ENCODE measurements around the gene GSC. TPM values are rescaled to one million over a fixed set of nuclear protein-coding genes. Genes with fewer than 3 reads are reported as not detected.
A peak's percentile ranks its signal among the peaks of the same experiment; 100 is the strongest.

The GSC gene
- total and polyA plus RNA-seq, 2 experiments from 2014 or later, result 0.27 to 0.97 TPM

- peaks cover 70% of the 10 kb centered on the region for H3K4me1 ChIP-seq (ENCODE audit: insufficient read depth)
- H3K79me2 ChIP-seq (replicated peaks; ENCODE audit: insufficient read depth), result no peaks in the 10 kb centered on the region
- TF ChIP-seq ZNF462 (CRISPR knock-in tag; IDR thresholded peaks at IDR 0.05) (no peak), CREB1 (CRISPR knock-in tag; IDR thresholded peaks at IDR 0.05; ENCODE audit: low read depth) (no peak), NANOG (IDR thresholded peaks at IDR 0.05; ENCODE audit: borderline replicate concordance) (no peak), EZH2 (IDR thresholded peaks at IDR 0.05; ENCODE audit: low read depth, unreplicated experiment) (peak; percentile 59), REST (IDR thresholded peaks at IDR 0.05; ENCODE audit: unreplicated experiment) (no peak), STAT1 (IDR thresholded peaks at IDR 0.05; ENCODE audit: unreplicated experiment) (no peak), ZNF331 (CRISPR knock-in tag; IDR thresholded peaks at IDR 0.05; ENCODE audit: low read depth) (no peak)
- TF ChIP-seq, protein P1, sequence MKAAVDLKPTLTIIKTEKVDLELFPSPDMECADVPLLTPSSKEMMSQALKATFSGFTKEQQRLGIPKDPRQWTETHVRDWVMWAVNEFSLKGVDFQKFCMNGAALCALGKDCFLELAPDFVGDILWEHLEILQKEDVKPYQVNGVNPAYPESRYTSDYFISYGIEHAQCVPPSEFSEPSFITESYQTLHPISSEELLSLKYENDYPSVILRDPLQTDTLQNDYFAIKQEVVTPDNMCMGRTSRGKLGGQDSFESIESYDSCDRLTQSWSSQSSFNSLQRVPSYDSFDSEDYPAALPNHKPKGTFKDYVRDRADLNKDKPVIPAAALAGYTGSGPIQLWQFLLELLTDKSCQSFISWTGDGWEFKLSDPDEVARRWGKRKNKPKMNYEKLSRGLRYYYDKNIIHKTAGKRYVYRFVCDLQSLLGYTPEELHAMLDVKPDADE (IDR thresholded peaks at IDR 0.05), result no peak
- Mint-ChIP-seq H3K27ac (no peak overlapping the region), H3K4me3 (peak overlapping the region; percentile 65), H3K27me3 (ENCODE audit: insufficient read depth, low read depth, poor library complexity) (peaks cover 95% of the 10 kb centered on the region), H3K4me1 (peaks cover 69% of the 10 kb centered on the region), H3K9me3 (no peaks in the 10 kb centered on the region; the same call in 2 of the 3 replicates), H3K36me3 (ENCODE audit: low read depth) (no peaks in the 10 kb centered on the region; the same call in 2 of the 3 replicates)
- ATAC-seq, result no peak
- no peaks in the 10 kb centered on the region for H3K36me3 ChIP-seq (ENCODE audit: insufficient read depth)
- H3F3A ChIP-seq (replicated peaks; ENCODE audit: low read depth), result peaks cover 12% of the 10 kb centered on the region
- peaks cover 100% of the 10 kb centered on the region for H3K27me3 ChIP-seq (ENCODE audit: insufficient read depth)
- H3K9me2 ChIP-seq (ENCODE audit: insufficient read depth), result no peaks in the 10 kb centered on the region
- H4K20me1 ChIP-seq (replicated peaks; ENCODE audit: insufficient read depth), result peaks cover 4% of the 10 kb centered on the region
- no peak overlapping the region for H3K27ac ChIP-seq (ENCODE audit: low read depth)
- H3K4me2 ChIP-seq, result peak overlapping the region; percentile 90
- no peak overlapping the region for H2AFZ ChIP-seq
- no peak for DNase-seq (ENCODE audit: low spot score)
- H3K4me3 ChIP-seq, result peak overlapping the region; percentile 64
Observed at GRCh38 chr14:94772548-94772947, 2.6 kb upstream of the GSC start.
